Measurements from ENCODE around the gene ZNF160.
"Not testable (repeated sequence)": the region's sequence is repeated elsewhere in the genome, so short reads cannot be mapped to it uniquely, and the experiment has no call there.

Gene ZNF160

GRCh38 chr19:53103234-53104203 lies at the start of gene ZNF160:
Gene ZNF160, minus strand, starts transcription at chr19:53103422. Its CDS starts 17,146 bp downstream, at chr19:53086276.
- DNase-seq: peak; percentile 90

GRCh38 chr19:53147645-53148044 lies 44.4 kb upstream of the ZNF160 start:
- DNase-seq: no peak

- DNase-seq: no peak
Measured at GRCh38 chr19:53140351-53140750, 37.1 kb upstream of the ZNF160 start.

- no peak for DNase-seq
Measured at GRCh38 chr19:53136432-53136831, 33.2 kb upstream of the ZNF160 start.

GRCh38 chr19:53132141-53132991 lies 29.1 kb upstream of the ZNF160 start, which contains the start of gene ZNF415:
Gene ZNF415, minus strand, starts transcription at chr19:53132910. Its CDS starts 10,234 bp downstream, at chr19:53122676.
- no peak for DNase-seq

- no peak for DNase-seq
Measured at GRCh38 chr19:53131727-53132126, 28.5 kb upstream of the ZNF160 start.

GRCh38 chr19:53131085-53131590 lies 27.9 kb upstream of the ZNF160 start:
- DNase-seq: no peak

GRCh38 chr19:53130506-53130905 lies 27.3 kb upstream of the ZNF160 start:
- no peak for DNase-seq

GRCh38 chr19:53126733-53127526 lies 23.7 kb upstream of the ZNF160 start:
- DNase-seq: not testable (repeated sequence)

GRCh38 chr19:53123400-53123799 lies 20.2 kb upstream of the ZNF160 start:
- DNase-seq: no peak

GRCh38 chr19:53112286-53112685 lies 9.1 kb upstream of the ZNF160 start:
- no peak for DNase-seq

GRCh38 chr19:53109527-53109926 lies 6.3 kb upstream of the ZNF160 start:
- no peak for DNase-seq

- peak; percentile 10 for DNase-seq
Measured at GRCh38 chr19:53102756-53103233, 427 bp downstream of the ZNF160 start.

GRCh38 chr19:53102206-53102755 lies 941 bp downstream of the ZNF160 start:
- no peak for DNase-seq

- no peak for DNase-seq
Measured at GRCh38 chr19:53101518-53101917, 1.7 kb downstream of the ZNF160 start.

- not testable (repeated sequence) for DNase-seq
Measured at GRCh38 chr19:53098570-53098969, 4.7 kb downstream of the ZNF160 start.

- not testable (repeated sequence) for DNase-seq
Measured at GRCh38 chr19:53096982-53097690, 6.1 kb downstream of the ZNF160 start.

GRCh38 chr19:53096579-53096978 lies 6.6 kb downstream of the ZNF160 start:
- DNase-seq: not testable (repeated sequence)

- DNase-seq: no peak
Measured at GRCh38 chr19:53094754-53095575, 8.3 kb downstream of the ZNF160 start.

- no peak for DNase-seq
Measured at GRCh38 chr19:53092723-53093122, 10.5 kb downstream of the ZNF160 start.
